ENCODE results near the gene MTERF2.

- TF ChIP-seq SP1 (IDR thresholded peaks at IDR 0.05; ENCODE audit: low read depth, low read length): no peak
- no peak for TF ChIP-seq GATAD2B (conservative IDR thresholded peaks at IDR 0.05; ENCODE audit: low read depth)
Observed at GRCh38 chr12:106942775-106943174, 44.2 kb downstream of the MTERF2 start.

Measured in GM12878 (cell line).